HG03342 (cell line): Measurements from ENCODE around the gene TSTD1.
A peak's percentile ranks its signal among the peaks of the same experiment; 100 is the strongest.

Experiments used
- ATAC-seq: cut with Tn5 transposase; IDR thresholded peaks from one replicate; pipeline ENCODE4 v1.9.1; 2021; ENCODE audit warnings: mild to moderate bottlenecking, moderate library complexity; ENCODE audit not compliant: unreplicated experiment

Gene TSTD1

GRCh38 chr1:161038523-161039153 is at the start of gene TSTD1:
TSTD1 (minus strand) TSS chr1:161038964; CDS start chr1:161038889, 75 bp downstream.
- ATAC-seq: peak; percentile 88

GRCh38 chr1:161086457-161086856 is 47.7 kb upstream of the TSTD1 start:
- ATAC-seq: no peak

GRCh38 chr1:161085165-161085564 is 46.4 kb upstream of the TSTD1 start:
- ATAC-seq: no peak

- ATAC-seq: no peak
These were observed 45.8 kb upstream of the TSTD1 start for GRCh38 chr1:161084597-161084988.

GRCh38 chr1:161083748-161084596 is 45.2 kb upstream of the TSTD1 start:
- ATAC-seq: no peak

GRCh38 chr1:161082996-161083747 is 44.4 kb upstream of the TSTD1 start:
- no peak for ATAC-seq

- ATAC-seq: no peak
These were observed 43.7 kb upstream of the TSTD1 start for GRCh38 chr1:161082483-161082882.

- ATAC-seq: no peak
These were observed 42.8 kb upstream of the TSTD1 start for GRCh38 chr1:161081519-161081918.

- no peak for ATAC-seq
These were observed 42.0 kb upstream of the TSTD1 start for GRCh38 chr1:161080441-161081405.

GRCh38 chr1:161079436-161080110 is 40.8 kb upstream of the TSTD1 start:
- ATAC-seq: no peak

GRCh38 chr1:161077426-161077825 is 38.7 kb upstream of the TSTD1 start:
- no peak for ATAC-seq

- no peak for ATAC-seq
These were observed 37.6 kb upstream of the TSTD1 start for GRCh38 chr1:161076410-161076809.

- no peak for ATAC-seq
These were observed 36.1 kb upstream of the TSTD1 start for GRCh38 chr1:161074676-161075368.

GRCh38 chr1:161073474-161074121 is 34.8 kb upstream of the TSTD1 start:
- no peak for ATAC-seq

- ATAC-seq: no peak
These were observed 34.1 kb upstream of the TSTD1 start for GRCh38 chr1:161072751-161073449.

GRCh38 chr1:161071886-161072371 is 33.2 kb upstream of the TSTD1 start:
- ATAC-seq: no peak

GRCh38 chr1:161070761-161071160 is 32.0 kb upstream of the TSTD1 start:
- ATAC-seq: no peak

GRCh38 chr1:161069731-161070270 is 31.0 kb upstream of the TSTD1 start, which contains the start of gene ARHGAP30:
ARHGAP30 (minus strand) TSS chr1:161069891; CDS start chr1:161069624, 267 bp downstream.
- peak; percentile 85 for ATAC-seq
